H1 (cell line): Measurements from ENCODE around the gene DAP. TPM values are rescaled to one million over a fixed set of nuclear protein-coding genes. Genes with fewer than 3 reads are reported as not detected.

Source experiments
- CTCF ChIA-PET: fragments of 300-600 bp; sonication (Branson Sonifier 250); formaldehyde crosslinking; loops from one replicate; lab custom pipeline; 2021; ENCODE audit not compliant: partially characterized antibody; lab: Charles Lee
- POLR2A ChIA-PET: fragments of 300-600 bp; sonication (Branson Sonifier 250); formaldehyde crosslinking; loops from one replicate; lab custom pipeline; 2021; ENCODE audit warnings: inconsistent platforms; ENCODE audit not compliant: partially characterized antibody; lab: Charles Lee
- DNase-seq, 2 experiments: peaks; one replicate each; pipeline versions ENCODE4 v3.0.0 to v3.0.0-alpha.2; 2010 to 2022; ENCODE audit warnings: low spot score in 2 of 2, low read depth in 1 of 2, mixed read lengths in 1 of 2
- FAIRE-seq: peaks from 2 replicates; lab custom pipeline; 2011; peaks lifted over from hg19 to GRCh38; lab: Jason Lieb, UNC
- H2AFZ ChIP-seq: 2 replicates; pipeline ENCODE4 v1.8.1; 2012; ENCODE audit warnings: low read length, inconsistent platforms
- H2AK5ac ChIP-seq: 2 replicates; pipeline ENCODE4 v1.6.1; 2013; ENCODE audit warnings: low read depth, low read length
- H2BK120ac ChIP-seq: replicated peaks from 2 replicates; pipeline ENCODE3; 2013; ENCODE audit warnings: low read depth, low read length, inconsistent platforms
- H2BK12ac ChIP-seq: 2 replicates; pipeline ENCODE4 v1.6.1; 2013; ENCODE audit warnings: low read depth, low read length
- H2BK15ac ChIP-seq: 2 replicates; pipeline ENCODE4 v1.6.1; 2013; ENCODE audit warnings: low read length
- H2BK20ac ChIP-seq: 2 replicates; pipeline ENCODE4 v1.6.1; 2013; ENCODE audit warnings: low read length
- H2BK5ac ChIP-seq: 2 replicates; pipeline ENCODE4 v1.6.1; 2013; ENCODE audit warnings: low read depth, low read length
- H3K14ac ChIP-seq: 2 replicates; pipeline ENCODE4 v1.6.1; 2013; ENCODE audit warnings: inconsistent platforms; ENCODE audit not compliant: insufficient read length
- H3K18ac ChIP-seq: 2 replicates; pipeline ENCODE4 v1.6.1; 2013; ENCODE audit warnings: low read length; ENCODE audit errors: extremely low read depth
- H3K23ac ChIP-seq: 2 replicates; pipeline ENCODE4 v1.6.1; 2013; ENCODE audit warnings: inconsistent platforms; ENCODE audit not compliant: insufficient read length
- H3K23me2 ChIP-seq: 2 replicates; pipeline ENCODE4 v1.6.1; 2013; ENCODE audit warnings: low read depth, low read length
- H3K27ac ChIP-seq: 2 replicates; pipeline ENCODE4 v1.6.1; 2011; ENCODE audit warnings: low read depth, low read length, inconsistent platforms
- H3K27me3 ChIP-seq, 4 experiments: replicated peaks in 1 of 4; 1 replicate in 1 of 4; 2 replicates in 3 of 4; pipeline versions ENCODE4 v1.6.1 to v1.8.1; 2011 to 2013; ENCODE audit warnings: low read length in 3 of 4, mild to moderate bottlenecking in 3 of 4, inconsistent platforms in 2 of 4, mixed read lengths in 2 of 4, moderate library complexity in 1 of 4; ENCODE audit not compliant: control insufficient read depth in 3 of 4, insufficient read depth in 3 of 4; ENCODE audit errors: extremely low read depth in 1 of 4
- H3K36me3 ChIP-seq, 4 experiments: 2 replicates each; pipeline versions ENCODE4 v1.6.1 to v1.8.1; 2011 to 2013; ENCODE audit warnings: mild to moderate bottlenecking in 4 of 4, low read length in 3 of 4, moderate library complexity in 2 of 4, control low read depth in 1 of 4, inconsistent platforms in 1 of 4; ENCODE audit not compliant: insufficient read depth in 4 of 4, control insufficient read depth in 2 of 4
- H3K4ac ChIP-seq: replicated peaks from 2 replicates; pipeline ENCODE3; 2013; ENCODE audit warnings: low read length, low read depth, mixed read lengths, inconsistent platforms; ENCODE audit not compliant: insufficient read length
- H3K4me1 ChIP-seq, 4 experiments: replicated peaks in 1 of 4; 1 replicate in 1 of 4; 2 replicates in 3 of 4; pipeline versions ENCODE4 v1.6.1 to v1.8.1; 2011 to 2013; ENCODE audit warnings: low read length in 3 of 4, inconsistent platforms in 2 of 4, mixed read lengths in 1 of 4; ENCODE audit not compliant: insufficient read depth in 4 of 4, control insufficient read depth in 3 of 4
- H3K4me2 ChIP-seq, 2 experiments: 2 replicates each; pipeline versions ENCODE4 v1.6.1 to v1.8.1; 2011 to 2013; ENCODE audit warnings: low read depth in 2 of 2, low read length in 2 of 2, control low read depth in 1 of 2, inconsistent platforms in 1 of 2, mild to moderate bottlenecking in 1 of 2; ENCODE audit not compliant: insufficient read depth in 1 of 2
- H3K4me3 ChIP-seq, 4 experiments: fragments of 200-600, 300-600 bp in 1 of 4; sonication (generic), shearing (Covaris generic), sonication (Bioruptor Twin) in 1 of 4; 2 replicates each; pipeline versions ENCODE4 v1.5.1 to v1.8.1; 2011 to 2016; ENCODE audit warnings: low read length in 4 of 4, low read depth in 3 of 4, control low read depth in 2 of 4, inconsistent platforms in 2 of 4, mild to moderate bottlenecking in 2 of 4, mixed read lengths in 1 of 4, moderate library complexity in 1 of 4; ENCODE audit not compliant: insufficient read depth in 2 of 4; ENCODE audit errors: extremely low read depth in 1 of 4
- H3K56ac ChIP-seq: replicated peaks from 2 replicates; pipeline ENCODE3; 2013; ENCODE audit warnings: low read depth, mild to moderate bottlenecking, mixed read lengths, low read length, inconsistent platforms; ENCODE audit not compliant: insufficient read length
- H3K79me1 ChIP-seq: 2 replicates; pipeline ENCODE4 v1.6.1; 2013; ENCODE audit warnings: low read depth, low read length, control low read depth
- H3K79me2 ChIP-seq, 2 experiments: 2 replicates each; pipeline versions ENCODE4 v1.6.1 to v1.8.1; 2012 to 2013; ENCODE audit warnings: low read length in 2 of 2, mild to moderate bottlenecking in 2 of 2, inconsistent platforms in 1 of 2; ENCODE audit not compliant: insufficient read depth in 2 of 2, control insufficient read depth in 1 of 2
- H3K9ac ChIP-seq, 4 experiments: replicated peaks in 1 of 4; 1 replicate in 1 of 4; 2 replicates in 3 of 4; pipeline versions ENCODE4 v1.6.1 to v1.8.1; 2011 to 2013; ENCODE audit warnings: low read depth in 3 of 4, low read length in 3 of 4, control low read depth in 2 of 4, mild to moderate bottlenecking in 2 of 4, moderate library complexity in 2 of 4, inconsistent platforms in 1 of 4; ENCODE audit errors: extremely low read depth in 1 of 4
- H3K9me3 ChIP-seq, 2 experiments: 2 replicates each; pipeline versions ENCODE4 v1.6.1 to v1.8.1; 2012 to 2013; ENCODE audit warnings: mild to moderate bottlenecking in 2 of 2, moderate library complexity in 2 of 2, control low read depth in 1 of 2, inconsistent platforms in 1 of 2, low read depth in 1 of 2, low read length in 1 of 2, mixed read lengths in 1 of 2; ENCODE audit not compliant: insufficient read depth in 2 of 2
- H4K20me1 ChIP-seq, 2 experiments: replicated peaks in 1 of 2; 2 replicates each; pipeline versions ENCODE3 to v1.8.1; 2011 to 2013; ENCODE audit warnings: inconsistent platforms in 2 of 2, low read length in 2 of 2, mild to moderate bottlenecking in 1 of 2; ENCODE audit not compliant: insufficient read depth in 2 of 2, control insufficient read depth in 1 of 2
- H4K5ac ChIP-seq: 2 replicates; pipeline ENCODE4 v1.6.1; 2013; ENCODE audit warnings: low read length, low read depth, mixed read lengths, inconsistent platforms; ENCODE audit not compliant: insufficient read length
- H4K8ac ChIP-seq: 2 replicates; pipeline ENCODE4 v1.8.0; 2013; ENCODE audit warnings: mild to moderate bottlenecking, moderate library complexity, low read length, inconsistent platforms; ENCODE audit not compliant: insufficient read depth; ENCODE audit errors: extremely low read depth
- H4K91ac ChIP-seq: replicated peaks from 2 replicates; pipeline ENCODE3; 2013; ENCODE audit warnings: low read length, mixed read lengths, inconsistent platforms; ENCODE audit not compliant: insufficient read length
- RAD21 ChIP-seq, 2 experiments: IDR thresholded peaks in 1 of 2; conservative IDR thresholded peaks in 1 of 2; 2 replicates each; pipeline ENCODE4 v1.6.1; 2011; ENCODE audit warnings: low read depth in 2 of 2, low read length in 2 of 2, improper control_type of control experiment in 1 of 2, inconsistent platforms in 1 of 2, mild to moderate bottlenecking in 1 of 2, moderate library complexity in 1 of 2
- TBP ChIP-seq: IDR thresholded peaks from 2 replicates; pipeline ENCODE4 v1.6.1; 2011; ENCODE audit warnings: low read depth, low read length, improper control_type of control experiment
- WGBS, 2 experiments: shearing (Covaris generic) in 1 of 2; methylation state at CpG; one replicate each; pipeline versions ENCODE4 v1.1.6 to v1.1.7; 2013 to 2015; ENCODE audit warnings: low lambda C conversion rate in 2 of 2, mixed read lengths in 2 of 2, inconsistent platforms in 1 of 2, low coverage in 1 of 2, missing lambda C conversion rate in 1 of 2; ENCODE audit not compliant: insufficient replicate concordance in 2 of 2, insufficient coverage in 1 of 2, insufficient read length in 1 of 2; ENCODE audit errors: extremely low coverage in 1 of 2, missing lambda C conversion rate in 1 of 2; 5-methylcytosine and 5-hydroxymethylcytosine counted together
- polyA plus RNA-seq, 7 experiments: library from polyadenylated mRNA; depleted of rRNA in 3 of 7; stranded (reverse) in 5 of 7; unstranded in 2 of 7; fragments of >200 nt in 5 of 7; fragments of 200-250 nt in 2 of 7; gene quantifications; 1 replicate in 5 of 7; 2 replicates in 1 of 7; 4 replicates in 1 of 7; pipeline versions ENCODE4 v1.2.1 to v1.2.3, GENCODE V29; 2011 to 2013; ENCODE audit warnings: missing spikeins in 2 of 7, mixed read lengths in 2 of 7
- total RNA-seq: library from RNA; stranded (reverse); fragmentation: NEBNext Ultra II Directional; extraction: Animal tissue kit (Norgen Biotek cat#: 25700); gene quantifications from 2 replicates; pipeline ENCODE4 v1.2.1, GENCODE V29; 2021
- TF ChIP-seq, protein P1 (sequence below), 3 experiments: IDR thresholded peaks; 1 replicate in 2 of 3; 2 replicates in 1 of 3; pipeline versions ENCODE4 v1.5.1 to v1.6.1; 2011; ENCODE audit warnings: low read length in 3 of 3, mild to moderate bottlenecking in 3 of 3, inconsistent platforms in 2 of 3, low read depth in 1 of 3, moderate library complexity in 1 of 3; ENCODE audit not compliant: insufficient read depth in 1 of 3; ENCODE audit errors: control extremely low read depth in 1 of 3
- TF ChIP-seq, protein P2 (sequence below): IDR thresholded peaks from 2 replicates; pipeline ENCODE4 v1.6.1; 2012; ENCODE audit warnings: inconsistent platforms

The DAP gene
- total and polyA plus RNA-seq, 2 of the 8 experiments (the other 6 are each of a cell fraction or from before 2014, with no cell fraction given), result 26.2 to 44.4 TPM

DNA sequence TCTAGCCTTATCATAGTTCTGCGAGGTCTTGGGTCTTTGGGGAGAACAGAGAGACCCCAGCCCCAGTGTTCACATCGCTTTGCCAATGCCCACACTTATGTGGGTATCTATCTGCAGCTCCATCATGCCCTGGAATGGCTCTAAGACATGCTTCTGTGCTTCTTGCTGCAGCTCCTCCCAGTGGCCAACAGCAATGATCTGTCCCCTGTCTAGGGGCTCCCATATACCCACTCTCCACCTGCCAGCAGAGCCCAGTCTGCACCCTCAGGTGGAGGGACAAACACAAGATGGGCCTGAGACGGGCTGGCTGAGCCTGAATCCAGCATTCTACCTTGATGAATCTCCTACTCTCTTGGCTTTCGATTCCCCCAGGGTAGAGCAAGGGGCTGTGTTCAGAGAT lies 14.6 kb upstream of the DAP start:
- no peak overlapping the region for H2BK12ac ChIP-seq
- H4K91ac ChIP-seq, result no peak overlapping the region
- POLR2A ChIA-PET, result no interaction called here
- no peak overlapping the region for H2BK20ac ChIP-seq
- DNase-seq (no peak), FAIRE-seq (no peak)
- no peak overlapping the region for H4K8ac ChIP-seq
- no peak overlapping the region for H3K4ac ChIP-seq
- H3K4me1 ChIP-seq, result no peaks in the 10 kb centered on the region
- no peaks in the 10 kb centered on the region; a peak in 1 of 7 replicates for H3K27me3 ChIP-seq
- no peak overlapping the region for H3K18ac ChIP-seq
- H3K36me3 ChIP-seq, result no peaks in the 10 kb centered on the region
- no peaks in the 10 kb centered on the region for H3K79me2 ChIP-seq
- H4K5ac ChIP-seq, result no peak overlapping the region
- WGBS, 2 experiments, result 57% methylated on average over 4 of the region's 4 CpGs; no CpG with 5 or more reads in 1 of the 2 experiments
- no peak overlapping the region for H3K4me3 ChIP-seq
- no peaks in the 10 kb centered on the region for H3K79me1 ChIP-seq
- no peaks in the 10 kb centered on the region for H3K23me2 ChIP-seq
- H3K23ac ChIP-seq, result no peak overlapping the region
- H3K9me3 ChIP-seq, result peaks cover 14% of the 10 kb centered on the region in 2 experiments
- no peak overlapping the region for H3K14ac ChIP-seq
- H3K4me2 ChIP-seq, result no peak overlapping the region
- H3K27ac ChIP-seq, result no peak overlapping the region
- H2AK5ac ChIP-seq, result no peak overlapping the region
- TF ChIP-seq TBP (peak; percentile 10; the same call in 1 of the 2 replicates), RAD21 (IDR thresholded peaks at IDR 0.05 in 1 of 2, conservative IDR thresholded peaks at IDR 0.05 in 1 of 2; ENCODE audit: low read depth in 2 of 2, low read length in 2 of 2) (peak in 1 of 2 experiments; percentile 51; a peak in 2 of 4 replicates)
- TF ChIP-seq, protein P1, sequence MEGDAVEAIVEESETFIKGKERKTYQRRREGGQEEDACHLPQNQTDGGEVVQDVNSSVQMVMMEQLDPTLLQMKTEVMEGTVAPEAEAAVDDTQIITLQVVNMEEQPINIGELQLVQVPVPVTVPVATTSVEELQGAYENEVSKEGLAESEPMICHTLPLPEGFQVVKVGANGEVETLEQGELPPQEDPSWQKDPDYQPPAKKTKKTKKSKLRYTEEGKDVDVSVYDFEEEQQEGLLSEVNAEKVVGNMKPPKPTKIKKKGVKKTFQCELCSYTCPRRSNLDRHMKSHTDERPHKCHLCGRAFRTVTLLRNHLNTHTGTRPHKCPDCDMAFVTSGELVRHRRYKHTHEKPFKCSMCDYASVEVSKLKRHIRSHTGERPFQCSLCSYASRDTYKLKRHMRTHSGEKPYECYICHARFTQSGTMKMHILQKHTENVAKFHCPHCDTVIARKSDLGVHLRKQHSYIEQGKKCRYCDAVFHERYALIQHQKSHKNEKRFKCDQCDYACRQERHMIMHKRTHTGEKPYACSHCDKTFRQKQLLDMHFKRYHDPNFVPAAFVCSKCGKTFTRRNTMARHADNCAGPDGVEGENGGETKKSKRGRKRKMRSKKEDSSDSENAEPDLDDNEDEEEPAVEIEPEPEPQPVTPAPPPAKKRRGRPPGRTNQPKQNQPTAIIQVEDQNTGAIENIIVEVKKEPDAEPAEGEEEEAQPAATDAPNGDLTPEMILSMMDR (IDR thresholded peaks at IDR 0.05; ENCODE audit: control extremely low read depth in 1 of 3, insufficient read depth in 1 of 3, low read depth in 1 of 3, low read length in 3 of 3), result peak; percentile 47 to 51 (median 49)
- TF ChIP-seq, protein P2, sequence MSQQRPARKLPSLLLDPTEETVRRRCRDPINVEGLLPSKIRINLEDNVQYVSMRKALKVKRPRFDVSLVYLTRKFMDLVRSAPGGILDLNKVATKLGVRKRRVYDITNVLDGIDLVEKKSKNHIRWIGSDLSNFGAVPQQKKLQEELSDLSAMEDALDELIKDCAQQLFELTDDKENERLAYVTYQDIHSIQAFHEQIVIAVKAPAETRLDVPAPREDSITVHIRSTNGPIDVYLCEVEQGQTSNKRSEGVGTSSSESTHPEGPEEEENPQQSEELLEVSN, result no peak
- TF ChIP-seq, all 59 proteins: peak for 3
- CTCF ChIA-PET, result interaction anchor here (0.6 to 4.7 kb wide), 13 partner anchors 9 to 320 kb away, joined by 3 to 23 read pairs (median 4); no protein-coding TSS in a partner anchor
- no peak overlapping the region for H2BK15ac ChIP-seq
- H3K56ac ChIP-seq, result no peak overlapping the region
- H2AFZ ChIP-seq, result no peak overlapping the region
- no peak overlapping the region for H2BK5ac ChIP-seq
- H3K9ac ChIP-seq, result no peak overlapping the region
- H4K20me1 ChIP-seq, result no peaks in the 10 kb centered on the region
- no peak overlapping the region for H2BK120ac ChIP-seq
